HepG2 (cell line): ENCODE data around the gene RCOR1. TPM values are rescaled to one million over a fixed set of nuclear protein-coding genes. Genes with fewer than 3 reads are reported as not detected.

Experiments
- ATAC-seq: fragments of 200-7000 bp; cut with Tn5 transposase; 3 replicates; pipeline ENCODE4 v1.9.1; 2020; ENCODE audit warnings: mild to moderate bottlenecking, moderate library complexity
- BruUV-seq: library from RNA; stranded (reverse); fragments of 400-500 nt; replicated peaks from 2 replicates; lab custom pipeline; 2021; lab: Mats Ljungman, UMichigan
- CTCF ChIA-PET: fragments of 300-600 bp; formaldehyde crosslinking; extraction: SDS; loops from one replicate; lab custom pipeline; 2021; ENCODE audit warnings: low total read pairs, inconsistent platforms, low intra/inter-chr PET ratio; lab: Yijun Ruan, JAX
- POLR2A ChIA-PET: fragments of 350-600 bp; sonication (Branson Sonifier 250); formaldehyde crosslinking; loops from one replicate; lab custom pipeline; 2020; ENCODE audit warnings: antibody characterized with exemption, inconsistent platforms; lab: Yijun Ruan, JAX
- DNase-seq: peaks from one replicate; pipeline ENCODE4 v3.0.0-alpha.2; 2015; ENCODE audit warnings: low spot score
- FAIRE-seq: peaks from 3 replicates; lab custom pipeline; 2011; peaks lifted over from hg19 to GRCh38; lab: Jason Lieb, UNC
- H2AFZ ChIP-seq: one replicate; pipeline ENCODE4 v1.6.1; 2011; ENCODE audit warnings: low read length, inconsistent platforms
- H3K27ac ChIP-seq: fragments of 300-600 bp; 3 replicates; pipeline ENCODE4 v1.8.0; 2011; ENCODE audit warnings: mixed run types, mild to moderate bottlenecking, mixed read lengths, low read length, inconsistent platforms; ENCODE audit not compliant: insufficient read depth; ENCODE audit errors: extremely low read length
- H3K27me3 ChIP-seq, 2 experiments: fragments of 200-600 bp in 1 of 2; 2 replicates in 1 of 2; 3 replicates in 1 of 2; pipeline versions ENCODE4 v1.6.0 to v1.8.0; 2011; ENCODE audit warnings: low read length in 2 of 2, mild to moderate bottlenecking in 2 of 2, moderate library complexity in 2 of 2, inconsistent platforms in 1 of 2; ENCODE audit not compliant: insufficient read depth in 2 of 2, control insufficient read depth in 1 of 2
- H3K36me3 ChIP-seq, 2 experiments: fragments of 200-600 bp in 1 of 2; replicated peaks in 1 of 2; 2 replicates in 1 of 2; 3 replicates in 1 of 2; pipeline versions ENCODE4 v1.5.1 to v1.8.0; 2011; ENCODE audit warnings: low read length in 2 of 2, inconsistent platforms in 1 of 2; ENCODE audit not compliant: insufficient read depth in 2 of 2, control insufficient read depth in 1 of 2
- H3K4me1 ChIP-seq: 2 replicates; pipeline ENCODE4 v1.5.1; 2012; ENCODE audit warnings: low read length, inconsistent platforms; ENCODE audit not compliant: insufficient read depth
- H3K4me2 ChIP-seq: 2 replicates; pipeline ENCODE4 v1.6.0; 2011; ENCODE audit warnings: low read depth, low read length, inconsistent platforms
- H3K4me3 ChIP-seq, 3 experiments: fragments of 200-600 bp in 1 of 3; sonication (generic), shearing (Covaris generic) in 1 of 3; replicated peaks in 1 of 3; 2 replicates each; pipeline ENCODE4 v1.5.1; 2011 to 2016; ENCODE audit warnings: low read length in 3 of 3, inconsistent platforms in 2 of 3, low read depth in 2 of 3, mild to moderate bottlenecking in 2 of 3, control low read depth in 1 of 3, mixed read lengths in 1 of 3; ENCODE audit not compliant: insufficient read depth in 1 of 3
- H3K79me2 ChIP-seq: one replicate; pipeline ENCODE4 v1.6.1; 2011; ENCODE audit warnings: low read length, inconsistent platforms; ENCODE audit not compliant: insufficient read depth
- H3K9ac ChIP-seq: 2 replicates; pipeline ENCODE4 v1.6.0; 2011; ENCODE audit warnings: mild to moderate bottlenecking, low read depth, low read length, inconsistent platforms; ENCODE audit not compliant: insufficient read depth
- H3K9me3 ChIP-seq: 2 replicates; pipeline ENCODE4 v1.5.1; 2012; ENCODE audit warnings: mild to moderate bottlenecking, low read length
- H4K20me1 ChIP-seq: 2 replicates; pipeline ENCODE4 v1.6.0; 2011; ENCODE audit warnings: inconsistent platforms, mild to moderate bottlenecking, low read length, moderate library complexity; ENCODE audit not compliant: insufficient read depth
- FOXC1 ChIP-seq: sonication (generic); formaldehyde crosslinking; IDR thresholded peaks from 2 replicates; pipeline ENCODE4 v1.8.0; 2022; ENCODE audit warnings: mild to moderate bottlenecking, missing genetic modification reagents, borderline replicate concordance
- KLF11 ChIP-seq: IDR thresholded peaks from 2 replicates; pipeline ENCODE4 v1.6.1; 2016; ENCODE audit warnings: missing compliant biosample characterization
- LCORL ChIP-seq, 2 experiments: fragments of 450-650 bp in 1 of 2; sonication (generic) in 1 of 2; formaldehyde crosslinking in 1 of 2; IDR thresholded peaks; 2 replicates each; pipeline versions ENCODE4 v1.5.0 to v1.6.1; 2017 to 2020; ENCODE audit warnings: antibody characterized with exemption in 1 of 2, missing genetic modification reagents in 1 of 2
- NFE2 ChIP-seq: sonication (generic); formaldehyde crosslinking; IDR thresholded peaks from 2 replicates; pipeline ENCODE4 v1.4.0; 2020; ENCODE audit warnings: missing genetic modification reagents
- PLRG1 ChIP-seq: fragments of 450-650 bp; conservative IDR thresholded peaks from 2 replicates; pipeline ENCODE4 v1.6.1; 2016
- TOPORS ChIP-seq: sonication (generic); formaldehyde crosslinking; IDR thresholded peaks from 2 replicates; pipeline ENCODE4 v1.8.0; 2023; ENCODE audit warnings: mild to moderate bottlenecking, missing genetic modification reagents
- ZIK1 ChIP-seq: sonication (generic); formaldehyde crosslinking; IDR thresholded peaks from 2 replicates; pipeline ENCODE4 v1.5.0; 2020; ENCODE audit warnings: mild to moderate bottlenecking, low read depth, missing genetic modification reagents, borderline replicate concordance
- ZNF205 ChIP-seq: IDR thresholded peaks from 2 replicates; pipeline ENCODE4 v1.6.1; 2018; ENCODE audit warnings: missing biosample characterization, missing genetic modification reagents
- ZNF282 ChIP-seq: fragments of 450-650 bp; IDR thresholded peaks from 2 replicates; pipeline ENCODE4 v1.6.1; 2018; ENCODE audit not compliant: partially characterized antibody
- ZNF331 ChIP-seq: sonication (generic); formaldehyde crosslinking; IDR thresholded peaks from 2 replicates; pipeline ENCODE4 v1.4.0; 2020; ENCODE audit warnings: missing genetic modification reagents
- ZNF577 ChIP-seq: sonication (generic); formaldehyde crosslinking; IDR thresholded peaks from 2 replicates; pipeline ENCODE4 v1.4.0; 2020; ENCODE audit warnings: mild to moderate bottlenecking, low read depth, missing genetic modification reagents, borderline replicate concordance
- ZNF615 ChIP-seq: sonication (generic); formaldehyde crosslinking; IDR thresholded peaks from 2 replicates; pipeline ENCODE4 v1.5.0; 2020; ENCODE audit warnings: mild to moderate bottlenecking, missing genetic modification reagents, borderline replicate concordance
- WGBS: methylation state at CpG from one replicate; pipeline ENCODE4 v1.1.6; 2017; ENCODE audit warnings: low lambda C conversion rate; 5-methylcytosine and 5-hydroxymethylcytosine counted together
- in situ Hi-C: cut with HindIII; loops from 2 replicates; pipeline ENCODE4 v1.10.0; 2017; ENCODE audit warnings: low pct_unique_long_range_greater_than_20kb; ENCODE audit not compliant: extremely low pct_ligation_motif_present
- intact Hi-C: fragments of 100-400 bp; cut with micrococcal nuclease; formaldehyde crosslinking; loops from one replicate; pipeline ENCODE4 v1.10.0; 2022; ENCODE audit not compliant: unreplicated experiment
- polyA plus RNA-seq, 8 experiments: library from polyadenylated mRNA; depleted of rRNA in 3 of 8; stranded (reverse) in 7 of 8; unstranded in 1 of 8; fragments of >200 nt; fragmentation: Illumina TruSeq in 4 of 8; extraction: Trizol in 4 of 8; gene quantifications; 2 replicates each; pipeline versions ENCODE4 v1.2.1 to v1.2.3, GENCODE V29; 2011 to 2016; ENCODE audit warnings: low read depth in 4 of 8, missing spikeins in 1 of 8, mixed read lengths in 1 of 8; ENCODE audit not compliant: insufficient read depth in 1 of 8
- total RNA-seq, 5 experiments: library from RNA; depleted of rRNA; stranded (reverse); fragments of >200 nt; fragmentation: Illumina TruSeq; extraction: Trizol; gene quantifications; 2 replicates each; pipeline ENCODE4 v1.2.3, GENCODE V29; 2016; ENCODE audit warnings: low read depth in 1 of 5
- TF ChIP-seq, protein P1 (sequence below): sonication (generic); formaldehyde crosslinking; IDR thresholded peaks from 2 replicates; pipeline ENCODE4 v1.4.0; 2020; ENCODE audit warnings: mild to moderate bottlenecking, missing genetic modification reagents
- TF ChIP-seq, protein P2 (sequence below): sonication (generic); formaldehyde crosslinking; conservative IDR thresholded peaks from 2 replicates; pipeline ENCODE4 v1.4.0; 2020; ENCODE audit warnings: missing genetic modification reagents
- TF ChIP-seq, protein P3 (sequence below): sonication (generic); formaldehyde crosslinking; IDR thresholded peaks from 2 replicates; pipeline ENCODE4 v1.4.0; 2020; ENCODE audit warnings: missing genetic modification reagents
- TF ChIP-seq, protein P4 (sequence below): sonication (generic); formaldehyde crosslinking; IDR thresholded peaks from 2 replicates; pipeline ENCODE4 v1.5.0; 2020; ENCODE audit warnings: mild to moderate bottlenecking, missing genetic modification reagents

Gene RCOR1
- total and polyA plus RNA-seq, 2 of the 13 experiments (the other 11 are each of a cell fraction or from before 2014, with no cell fraction given) = 10.2 to 11.1 TPM

DNA sequence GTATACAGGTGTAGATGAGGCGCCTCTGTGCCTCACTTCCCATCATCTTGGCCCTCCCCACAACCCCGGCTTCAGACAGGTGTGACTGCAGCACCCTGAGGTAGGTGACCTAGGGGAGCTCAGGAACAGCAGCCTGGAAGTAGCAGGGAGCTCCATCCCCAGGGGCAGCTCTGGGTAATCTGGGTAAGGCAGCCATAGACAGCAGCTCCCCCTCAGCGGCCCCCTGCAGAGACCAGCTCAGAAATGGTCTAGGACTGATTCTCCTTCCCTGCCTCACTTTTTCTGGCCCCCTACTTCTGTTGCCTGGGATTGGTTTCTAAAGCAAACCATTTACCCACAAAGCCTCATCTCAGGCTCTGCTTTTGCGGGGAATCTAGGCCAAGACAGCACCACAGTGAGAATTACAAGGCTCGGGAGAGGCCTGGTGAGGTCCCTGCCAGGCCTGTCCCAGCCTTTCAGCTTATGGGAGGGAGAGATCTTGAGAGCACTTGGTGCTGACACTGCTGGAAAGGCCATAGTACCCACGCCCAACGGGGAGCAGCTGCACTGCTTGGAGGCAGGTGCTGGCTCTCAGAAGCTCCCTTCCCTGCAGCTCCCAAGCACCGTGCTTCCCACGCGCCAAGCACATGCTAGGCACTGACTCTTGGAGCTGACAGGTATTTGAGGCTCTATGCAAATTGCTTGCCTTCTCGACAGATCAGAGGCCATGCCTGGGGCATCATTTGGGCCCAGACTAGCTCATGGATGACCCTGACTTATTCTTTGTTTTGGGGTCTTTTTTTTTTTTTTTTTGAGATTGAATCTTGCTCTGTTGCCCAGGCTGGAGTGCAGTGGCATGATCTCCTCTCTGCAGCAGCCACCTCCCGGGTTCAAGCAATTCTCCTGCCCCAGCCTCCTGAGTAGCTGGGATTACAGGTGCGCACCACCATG, 139.7 kb downstream of the RCOR1 start:
- peaks cover 14 to 33% of the 10 kb centered on the region in 2 experiments for H3K36me3 ChIP-seq
- POLR2A ChIA-PET = no interaction called here
- no peaks in the 10 kb centered on the region for H3K4me1 ChIP-seq
- no peak overlapping the region for H2AFZ ChIP-seq
- no peaks in the 10 kb centered on the region for H4K20me1 ChIP-seq
- in situ Hi-C loops (no loop called here), intact Hi-C loops (no loop called here)
- no peak for DNase-seq
- H3K27ac ChIP-seq = no peak overlapping the region
- BruUV-seq = no TSS peak
- H3K27me3 ChIP-seq = no peaks in the 10 kb centered on the region
- no peaks in the 10 kb centered on the region for H3K79me2 ChIP-seq
- TF ChIP-seq ZNF282 (no peak), LCORL (IDR thresholded peaks at IDR 0.05) (no peak), LCORL (CRISPR knock-in tag; IDR thresholded peaks at IDR 0.05) (no peak), ZNF205 (CRISPR knock-in tag) (no peak), PLRG1 (no peak), ZNF577 (CRISPR knock-in tag) (no peak), KLF11 (CRISPR knock-in tag) (no peak), TOPORS (no peak), ZIK1 (CRISPR knock-in tag) (no peak), FOXC1 (CRISPR knock-in tag) (no peak), ZNF331 (CRISPR knock-in tag) (no peak), NFE2 (no peak), ZNF615 (no peak)
- TF ChIP-seq, protein P1, sequence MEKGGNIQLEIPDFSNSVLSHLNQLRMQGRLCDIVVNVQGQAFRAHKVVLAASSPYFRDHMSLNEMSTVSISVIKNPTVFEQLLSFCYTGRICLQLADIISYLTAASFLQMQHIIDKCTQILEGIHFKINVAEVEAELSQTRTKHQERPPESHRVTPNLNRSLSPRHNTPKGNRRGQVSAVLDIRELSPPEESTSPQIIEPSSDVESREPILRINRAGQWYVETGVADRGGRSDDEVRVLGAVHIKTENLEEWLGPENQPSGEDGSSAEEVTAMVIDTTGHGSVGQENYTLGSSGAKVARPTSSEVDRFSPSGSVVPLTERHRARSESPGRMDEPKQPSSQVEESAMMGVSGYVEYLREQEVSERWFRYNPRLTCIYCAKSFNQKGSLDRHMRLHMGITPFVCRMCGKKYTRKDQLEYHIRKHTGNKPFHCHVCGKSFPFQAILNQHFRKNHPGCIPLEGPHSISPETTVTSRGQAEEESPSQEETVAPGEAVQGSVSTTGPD (CRISPR knock-in tag) = no peak
- TF ChIP-seq, protein P2, sequence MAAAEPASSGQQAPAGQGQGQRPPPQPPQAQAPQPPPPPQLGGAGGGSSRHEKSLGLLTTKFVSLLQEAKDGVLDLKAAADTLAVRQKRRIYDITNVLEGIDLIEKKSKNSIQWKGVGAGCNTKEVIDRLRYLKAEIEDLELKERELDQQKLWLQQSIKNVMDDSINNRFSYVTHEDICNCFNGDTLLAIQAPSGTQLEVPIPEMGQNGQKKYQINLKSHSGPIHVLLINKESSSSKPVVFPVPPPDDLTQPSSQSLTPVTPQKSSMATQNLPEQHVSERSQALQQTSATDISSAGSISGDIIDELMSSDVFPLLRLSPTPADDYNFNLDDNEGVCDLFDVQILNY (CRISPR knock-in tag) = no peak
- TF ChIP-seq, protein P3, sequence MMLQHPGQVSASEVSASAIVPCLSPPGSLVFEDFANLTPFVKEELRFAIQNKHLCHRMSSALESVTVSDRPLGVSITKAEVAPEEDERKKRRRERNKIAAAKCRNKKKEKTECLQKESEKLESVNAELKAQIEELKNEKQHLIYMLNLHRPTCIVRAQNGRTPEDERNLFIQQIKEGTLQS (CRISPR knock-in tag) = no peak
- TF ChIP-seq, protein P4, sequence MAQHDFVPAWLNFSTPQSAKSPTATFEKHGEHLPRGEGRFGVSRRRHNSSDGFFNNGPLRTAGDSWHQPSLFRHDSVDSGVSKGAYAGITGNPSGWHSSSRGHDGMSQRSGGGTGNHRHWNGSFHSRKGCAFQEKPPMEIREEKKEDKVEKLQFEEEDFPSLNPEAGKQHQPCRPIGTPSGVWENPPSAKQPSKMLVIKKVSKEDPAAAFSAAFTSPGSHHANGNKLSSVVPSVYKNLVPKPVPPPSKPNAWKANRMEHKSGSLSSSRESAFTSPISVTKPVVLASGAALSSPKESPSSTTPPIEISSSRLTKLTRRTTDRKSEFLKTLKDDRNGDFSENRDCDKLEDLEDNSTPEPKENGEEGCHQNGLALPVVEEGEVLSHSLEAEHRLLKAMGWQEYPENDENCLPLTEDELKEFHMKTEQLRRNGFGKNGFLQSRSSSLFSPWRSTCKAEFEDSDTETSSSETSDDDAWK (CRISPR knock-in tag) = no peak
- TF ChIP-seq, all 625 proteins: peak for 0
- no peaks in the 10 kb centered on the region for H3K9me3 ChIP-seq
- CTCF ChIA-PET = no interaction called here
- no peak overlapping the region for H3K9ac ChIP-seq
- ATAC-seq = peak; percentile 27
- WGBS = 97% methylated on average over 7 of the region's 13 CpGs
- no peak for FAIRE-seq
- H3K4me2 ChIP-seq = no peak overlapping the region
- no peak overlapping the region for H3K4me3 ChIP-seq
